ENCODE data around the gene RAB15. TPM values are rescaled to one million over a fixed set of nuclear protein-coding genes. Genes with fewer than 3 reads are reported as not detected.

RAB15 gene
- total and polyA plus RNA-seq, 9 of the 15 experiments (the other 6 are each of a cell fraction or from before 2014, with no cell fraction given) = 0.09 to 0.30 (median 0.16) TPM; not detected in 2

DNA sequence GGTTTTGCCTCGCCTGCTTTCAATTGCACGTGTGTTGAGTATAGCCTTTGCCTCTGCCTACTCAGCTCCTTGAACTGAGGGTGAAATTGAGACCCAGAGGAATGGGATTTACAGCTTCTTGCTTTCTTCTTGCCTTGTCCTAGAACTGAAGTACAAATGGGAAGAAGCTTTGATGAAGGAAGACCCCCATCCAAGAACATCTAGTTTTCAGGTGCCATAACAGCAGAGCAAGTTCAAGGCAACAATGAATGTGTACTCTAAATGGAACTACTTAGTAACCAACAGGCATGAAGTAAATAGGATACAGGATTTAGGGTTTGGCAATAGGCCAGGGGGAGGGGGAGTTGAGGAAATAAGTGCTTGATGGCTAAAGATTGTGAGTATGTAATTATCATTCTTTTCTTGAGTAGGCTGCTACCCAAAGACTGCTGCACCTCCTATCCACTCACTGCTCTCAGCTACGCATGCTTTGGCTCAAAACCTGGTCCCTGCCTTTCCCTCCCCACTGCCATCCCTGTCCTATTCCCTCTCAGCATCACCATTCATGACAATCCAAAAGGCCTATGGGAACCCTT lies 31.7 kb downstream of the RAB15 start:
- Histone ChIP-seq H3K79me2 (ENCODE audit: control insufficient read depth, insufficient read depth, low read length) (no peaks in the 10 kb centered on the region), H3K4me2 (ENCODE audit: insufficient read depth, low read length) (no peak overlapping the region), H3K27me3 (ENCODE audit: control insufficient read depth in 2 of 2, insufficient read depth in 2 of 2, low read length in 2 of 2) (no peaks in the 10 kb centered on the region), H4K20me1 (replicated peaks; ENCODE audit: control insufficient read depth, insufficient read depth, low read length) (no peaks in the 10 kb centered on the region), H3K9me3 (replicated peaks; ENCODE audit: control insufficient read depth, insufficient read depth, low read depth, low read length) (no peaks in the 10 kb centered on the region), H3K9me1 (ENCODE audit: control insufficient read depth, insufficient read depth, low read length) (no peaks in the 10 kb centered on the region), H2AFZ (ENCODE audit: low read depth, low read length) (no peak overlapping the region), H3K4me1 (replicated peaks in 1 of 2; ENCODE audit: control insufficient read depth in 2 of 2, insufficient read depth in 2 of 2, low read length in 2 of 2) (no peaks in the 10 kb centered on the region; a peak in 1 of 5 replicates), H3K4me3 (no peak overlapping the region), H3K36me3 (ENCODE audit: control insufficient read depth, insufficient read depth, low read length) (peaks cover 5% of the 10 kb centered on the region; the same call in 1 of the 3 replicates), H3K9ac (ENCODE audit: insufficient read depth in 1 of 2, low read depth in 2 of 2, low read length in 2 of 2) (no peak overlapping the region), H3K27ac (ENCODE audit: extremely low read depth, low read depth, low read length) (no peak overlapping the region)
- ChIA-PET CTCF (ENCODE audit: low intra/inter-chr PET ratio) (no interaction called here), POLR2A (interaction anchor here (0.8 kb wide), 1 partner anchor 9 kb away, joined by 3 read pairs; no protein-coding TSS in a partner anchor)
- no peak for FAIRE-seq
- no peak for ATAC-seq
- in situ Hi-C loops (cut with MboI) (no loop called here), intact Hi-C loops (cut with micrococcal nuclease) (no loop called here)
- no peak for DNase-seq (ENCODE audit: extremely low read depth in 1 of 4, low spot score in 3 of 4)
- BruUV-seq (replicated peaks) = no TSS peak
- WGBS (ENCODE audit: insufficient coverage, low coverage, missing lambda C conversion rate) = 70% methylated on average over 3 of the region's 3 CpGs
- TF ChIP-seq ZNF384 (IDR thresholded peaks at IDR 0.05; ENCODE audit: low read depth, low read length) = no peak
- no peak for TF ChIP-seq IFI16 (CRISPR knock-in tag; IDR thresholded peaks at IDR 0.05)
- no peak for TF ChIP-seq CUX1 (CRISPR knock-in tag; IDR thresholded peaks at IDR 0.05)
- TF ChIP-seq NFIC (IDR thresholded peaks at IDR 0.05) = peak; percentile 43; the same call in 1 of the 2 replicates
